ENCODE measurements around the gene TRAK2.
"Not testable (repeated sequence)": the region's sequence is repeated elsewhere in the genome, so short reads cannot be mapped to it uniquely, and the experiment has no call there.

Gene TRAK2

DNA sequence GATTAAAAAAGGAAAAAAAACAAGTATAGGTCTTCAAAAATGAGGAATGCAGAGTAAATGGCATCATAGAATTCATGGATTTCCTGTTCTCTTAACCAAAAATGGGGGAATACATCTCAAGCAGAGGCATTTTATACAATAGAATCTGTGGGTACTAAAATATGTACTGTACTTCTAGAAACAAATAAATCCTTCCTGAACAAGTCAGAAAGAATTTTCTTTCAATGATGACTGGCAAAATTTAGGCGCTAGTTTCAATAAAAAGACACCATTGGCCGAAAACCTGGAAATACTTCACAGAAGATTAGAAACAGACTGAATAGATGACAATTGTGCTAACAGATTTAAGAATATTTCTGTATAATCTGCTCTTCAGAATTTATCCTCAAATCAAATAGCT lies 15.1 kb downstream of the TRAK2 start:
- DNase-seq (ENCODE audit: low read depth), result no peak
- no peak for TF ChIP-seq CTCF (IDR thresholded peaks at IDR 0.05; ENCODE audit: insufficient read depth, low read depth, low read length, missing control alignments)
- no peak overlapping the region for H3K4me3 ChIP-seq (ENCODE audit: low read depth, low read length)

- DNase-seq (ENCODE audit: low read depth), result no peak
- no peak for TF ChIP-seq CTCF (IDR thresholded peaks at IDR 0.05; ENCODE audit: insufficient read depth, low read depth, low read length, missing control alignments)
- H3K4me3 ChIP-seq (ENCODE audit: low read depth, low read length), result no peak overlapping the region
Measured at GRCh38 chr2:201433394-201433995, 17.8 kb downstream of the TRAK2 start.

DNA sequence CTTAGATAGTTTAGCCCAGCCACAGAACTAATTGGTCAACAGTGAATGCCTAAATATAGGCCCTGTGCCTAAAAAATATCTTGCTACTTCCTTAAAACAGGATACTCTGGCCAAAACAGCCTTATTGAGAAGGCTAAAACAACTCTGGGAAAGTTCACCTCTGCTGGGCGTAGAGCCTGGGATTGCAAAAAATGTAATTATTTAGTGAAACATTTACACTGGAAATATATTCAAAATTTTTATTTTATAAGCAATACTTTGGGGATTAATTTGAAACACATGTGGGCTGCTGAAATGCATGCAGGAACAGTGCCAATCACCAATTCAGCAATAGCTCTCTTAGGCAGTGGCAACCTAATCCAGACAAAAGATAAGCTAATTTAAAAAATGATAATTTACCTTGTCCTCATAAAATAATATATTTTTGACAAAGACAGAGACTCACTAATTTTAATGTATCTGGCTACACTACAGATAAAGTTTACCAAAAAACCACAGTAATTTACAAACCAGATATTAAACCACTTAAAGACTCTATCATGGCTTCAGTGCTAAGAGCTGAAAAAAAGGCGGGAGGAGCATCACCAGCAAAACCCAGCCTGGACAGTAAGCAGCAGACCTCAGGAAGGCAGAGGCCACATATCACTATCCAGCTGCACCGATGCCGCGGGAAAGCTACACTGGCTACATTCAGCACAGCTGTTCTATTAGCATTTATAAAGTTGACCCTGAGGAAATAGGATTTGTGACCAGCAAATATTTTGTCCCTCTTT lies 18.5 kb downstream of the TRAK2 start:
- TF ChIP-seq CTCF (IDR thresholded peaks at IDR 0.05; ENCODE audit: insufficient read depth, low read depth, low read length, missing control alignments), result no peak
- no peak overlapping the region for H3K4me3 ChIP-seq (ENCODE audit: low read depth, low read length)

DNA sequence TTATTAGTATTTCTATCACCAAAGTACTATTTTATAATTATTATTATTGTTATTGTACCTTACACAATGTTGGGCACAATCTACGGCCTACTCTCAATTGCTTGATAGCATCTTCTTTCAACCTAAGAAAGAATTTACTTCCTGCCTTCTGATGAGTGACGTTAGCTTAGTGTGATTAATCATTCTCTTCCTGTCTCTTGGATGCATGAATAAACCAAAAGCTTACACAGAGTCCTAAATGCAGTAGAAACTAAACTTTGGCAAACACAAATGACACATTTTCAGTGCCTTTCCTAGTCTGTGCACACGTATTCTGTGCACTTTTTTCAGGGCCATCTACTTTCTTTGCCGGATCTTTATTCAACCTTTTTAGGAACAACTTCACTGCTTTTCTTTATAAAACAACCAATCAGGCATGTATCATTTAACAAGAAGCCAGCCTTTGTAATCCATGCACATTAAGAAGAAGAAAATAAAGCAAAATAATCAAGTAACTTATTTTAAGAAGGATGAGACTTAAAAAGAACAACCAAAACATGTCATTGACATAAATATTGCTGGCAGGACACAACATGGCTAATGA lies 19.1 kb downstream of the TRAK2 start:
- H3K4me3 ChIP-seq (ENCODE audit: low read depth, low read length), result no peak overlapping the region
- DNase-seq (ENCODE audit: low read depth), result no peak
- TF ChIP-seq CTCF (IDR thresholded peaks at IDR 0.05; ENCODE audit: insufficient read depth, low read depth, low read length, missing control alignments), result no peak

More for the DNA sequence above, 18.5 kb downstream of the TRAK2 start:
- DNase-seq (ENCODE audit: low read depth), result no peak

GRCh38 chr2:201430839-201431238 lies 20.4 kb downstream of the TRAK2 start:
- no peak for TF ChIP-seq CTCF (IDR thresholded peaks at IDR 0.05; ENCODE audit: insufficient read depth, low read depth, low read length, missing control alignments)
- H3K4me3 ChIP-seq (ENCODE audit: low read depth, low read length), result no peak overlapping the region
- no peak for DNase-seq (ENCODE audit: low read depth)

- DNase-seq (ENCODE audit: low read depth); H3K4me3 ChIP-seq (ENCODE audit: low read depth, low read length): not testable (repeated sequence)
Measured at GRCh38 chr2:201430322-201430721, 20.9 kb downstream of the TRAK2 start.

GRCh38 chr2:201429835-201430234 lies 21.4 kb downstream of the TRAK2 start:
- DNase-seq (ENCODE audit: low read depth); H3K4me3 ChIP-seq (ENCODE audit: low read depth, low read length): not testable (repeated sequence)

DNA sequence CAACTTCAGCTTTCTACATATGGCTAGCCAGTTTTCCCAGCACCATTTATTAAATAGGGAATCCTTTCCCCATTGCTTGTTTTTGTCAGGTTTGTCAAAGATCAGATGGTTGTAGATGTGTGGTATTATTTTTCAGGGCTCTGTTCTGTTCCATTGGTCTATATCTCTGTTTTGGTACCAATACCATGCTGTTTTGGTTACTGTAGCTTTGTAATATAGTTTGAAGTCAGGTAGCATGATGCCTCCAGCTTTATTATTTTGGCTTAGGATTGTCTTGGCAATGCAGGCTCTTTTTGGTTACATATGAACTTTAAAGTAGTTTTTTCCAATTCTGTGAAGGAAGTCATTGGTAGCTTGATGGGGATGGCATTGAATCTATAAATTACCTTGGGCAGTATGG lies 22.9 kb downstream of the TRAK2 start:
- not testable (repeated sequence) for H3K4me3 ChIP-seq (ENCODE audit: low read depth, low read length); DNase-seq (ENCODE audit: low read depth)

Data from GM12865 (cell line).